WTC11 (cell line): Measurements from ENCODE around the gene BOD1L2. TPM values are rescaled to one million over a fixed set of nuclear protein-coding genes. Genes with fewer than 3 reads are reported as not detected.

Experiments used
- ATAC-seq: fragments of 200-7000 bp; cut with Tn5 transposase; 2 replicates; pipeline ENCODE4 v1.10.0; 2021; ENCODE audit warnings: mild to moderate bottlenecking, moderate library complexity
- CTCF ChIA-PET: fragments of 300-600 bp; sonication (Branson Sonifier 250); formaldehyde crosslinking; loops from one replicate; lab custom pipeline; 2021; ENCODE audit warnings: antibody characterized with exemption; lab: Charles Lee
- POLR2A ChIA-PET: fragments of 350-600 bp; sonication (Branson Sonifier 250); formaldehyde crosslinking; loops from one replicate; lab custom pipeline; 2021; ENCODE audit warnings: antibody characterized with exemption; lab: Charles Lee
- DNase-seq: peaks from one replicate; pipeline ENCODE4 v3.0.0; 2021; ENCODE audit warnings: low spot score
- H3K27ac Mint-ChIP-seq: 2 replicates; pipeline ENCODE4 v1.8.0; 2021; ENCODE audit warnings: mixed read lengths
- H3K27me3 Mint-ChIP-seq: 2 replicates; pipeline ENCODE4 v1.8.0; 2021; ENCODE audit warnings: low read depth, mild to moderate bottlenecking, moderate library complexity, mixed read lengths
- H3K36me3 Mint-ChIP-seq: 2 replicates; pipeline ENCODE4 v1.8.0; 2021; ENCODE audit warnings: mixed read lengths
- H3K4me1 Mint-ChIP-seq: 2 replicates; pipeline ENCODE4 v1.8.0; 2022; ENCODE audit warnings: mixed read lengths
- H3K4me3 Mint-ChIP-seq: 2 replicates; pipeline ENCODE4 v1.8.0; 2021; ENCODE audit warnings: mild to moderate bottlenecking, moderate library complexity, mixed read lengths
- H3K9me3 Mint-ChIP-seq: 2 replicates; pipeline ENCODE4 v1.8.0; 2021; ENCODE audit warnings: mixed read lengths
- AFF4 ChIP-seq: sonication (generic); formaldehyde crosslinking; IDR thresholded peaks from 2 replicates; pipeline ENCODE4 v1.8.1; 2023; ENCODE audit warnings: mild to moderate bottlenecking, missing genetic modification reagents, borderline replicate concordance
- E2F1 ChIP-seq: sonication (generic); formaldehyde crosslinking; IDR thresholded peaks from 2 replicates; pipeline ENCODE4 v1.8.0; 2022; ENCODE audit warnings: mild to moderate bottlenecking, missing genetic modification reagents
- IRF2 ChIP-seq: sonication (generic); formaldehyde crosslinking; IDR thresholded peaks from 2 replicates; pipeline ENCODE4 v1.8.0; 2022; ENCODE audit warnings: low read depth, missing genetic modification reagents, borderline replicate concordance
- MAX ChIP-seq: sonication (generic); formaldehyde crosslinking; IDR thresholded peaks from 2 replicates; pipeline ENCODE4 v1.8.0; 2022; ENCODE audit warnings: mild to moderate bottlenecking, missing genetic modification reagents
- MXD4 ChIP-seq: fragments of 250-450 bp; sonication (Bioruptor Pico); IDR thresholded peaks from 2 replicates; pipeline ENCODE4 v1.8.0; 2021; ENCODE audit warnings: mild to moderate bottlenecking, moderate library complexity, borderline replicate concordance
- ZNF232 ChIP-seq: sonication (generic); formaldehyde crosslinking; IDR thresholded peaks from 2 replicates; pipeline ENCODE4 v1.8.0; 2022; ENCODE audit warnings: mild to moderate bottlenecking, missing genetic modification reagents
- ZNF416 ChIP-seq: fragments of 250-450 bp; sonication (Bioruptor Pico); IDR thresholded peaks from 2 replicates; pipeline ENCODE4 v1.9.0; 2021; ENCODE audit warnings: mild to moderate bottlenecking, inconsistent platforms
- ZNF512 ChIP-seq: sonication (generic); formaldehyde crosslinking; IDR thresholded peaks from 2 replicates; pipeline ENCODE4 v1.8.1; 2022; ENCODE audit warnings: missing genetic modification reagents, borderline replicate concordance
- ZNF532 ChIP-seq: fragments of 250-450 bp; sonication (Bioruptor Pico); IDR thresholded peaks from 2 replicates; pipeline ENCODE4 v1.9.0; 2021; ENCODE audit warnings: mild to moderate bottlenecking, borderline replicate concordance
- total RNA-seq: library from RNA; stranded (reverse); gene quantifications from 3 replicates; pipeline ENCODE4 v1.2.3, GENCODE V29; 2021
- TF ChIP-seq, protein P1 (sequence below): sonication (generic); formaldehyde crosslinking; IDR thresholded peaks from 2 replicates; pipeline ENCODE4 v1.8.0; 2023; ENCODE audit warnings: missing genetic modification reagents
- TF ChIP-seq, protein P2 (sequence below): sonication (generic); formaldehyde crosslinking; IDR thresholded peaks from 2 replicates; pipeline ENCODE4 v1.8.1; 2022; ENCODE audit warnings: low read depth, missing genetic modification reagents, borderline replicate concordance

Gene BOD1L2
- total RNA-seq, 1 experiment from 2014 or later: not detected

- TF ChIP-seq, protein P1, sequence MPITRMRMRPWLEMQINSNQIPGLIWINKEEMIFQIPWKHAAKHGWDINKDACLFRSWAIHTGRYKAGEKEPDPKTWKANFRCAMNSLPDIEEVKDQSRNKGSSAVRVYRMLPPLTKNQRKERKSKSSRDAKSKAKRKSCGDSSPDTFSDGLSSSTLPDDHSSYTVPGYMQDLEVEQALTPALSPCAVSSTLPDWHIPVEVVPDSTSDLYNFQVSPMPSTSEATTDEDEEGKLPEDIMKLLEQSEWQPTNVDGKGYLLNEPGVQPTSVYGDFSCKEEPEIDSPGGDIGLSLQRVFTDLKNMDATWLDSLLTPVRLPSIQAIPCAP (CRISPR knock-in tag): no peak
- TF ChIP-seq E2F1 (no peak), ZNF512 (no peak), MXD4 (CRISPR knock-in tag) (no peak), ZNF416 (CRISPR knock-in tag) (no peak), AFF4 (CRISPR knock-in tag) (no peak), ZNF232 (CRISPR knock-in tag) (no peak), IRF2 (CRISPR knock-in tag) (no peak)
- TF ChIP-seq, protein P2, sequence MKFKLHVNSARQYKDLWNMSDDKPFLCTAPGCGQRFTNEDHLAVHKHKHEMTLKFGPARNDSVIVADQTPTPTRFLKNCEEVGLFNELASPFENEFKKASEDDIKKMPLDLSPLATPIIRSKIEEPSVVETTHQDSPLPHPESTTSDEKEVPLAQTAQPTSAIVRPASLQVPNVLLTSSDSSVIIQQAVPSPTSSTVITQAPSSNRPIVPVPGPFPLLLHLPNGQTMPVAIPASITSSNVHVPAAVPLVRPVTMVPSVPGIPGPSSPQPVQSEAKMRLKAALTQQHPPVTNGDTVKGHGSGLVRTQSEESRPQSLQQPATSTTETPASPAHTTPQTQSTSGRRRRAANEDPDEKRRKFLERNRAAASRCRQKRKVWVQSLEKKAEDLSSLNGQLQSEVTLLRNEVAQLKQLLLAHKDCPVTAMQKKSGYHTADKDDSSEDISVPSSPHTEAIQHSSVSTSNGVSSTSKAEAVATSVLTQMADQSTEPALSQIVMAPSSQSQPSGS: no peak
These were observed 3.2 kb downstream of the BOD1L2 start (continued) for GRCh38 chr18:57150081-57150480.

DNA sequence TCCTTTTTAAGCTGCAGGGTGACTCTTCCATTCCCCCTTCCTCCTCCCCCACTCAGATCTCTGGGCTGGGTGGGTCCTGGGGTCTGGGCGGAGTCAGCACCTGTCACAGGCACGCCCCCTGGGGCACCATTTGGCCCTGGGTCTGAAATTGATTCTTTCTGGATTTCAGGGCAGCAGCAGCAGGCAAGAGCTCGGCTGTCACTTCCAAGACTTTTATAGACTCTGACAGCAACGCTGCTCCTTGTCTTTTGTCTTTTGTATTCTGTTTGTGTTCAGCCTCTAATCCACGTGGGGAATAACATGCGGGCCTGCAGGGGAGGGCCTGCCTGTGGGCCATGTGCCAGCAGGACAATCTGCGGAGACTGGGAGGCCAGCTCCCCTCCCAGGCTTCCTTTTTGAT, 3.9 kb downstream of the BOD1L2 start:
- peaks cover 11% of the 10 kb centered on the region for H3K9me3 Mint-ChIP-seq
- peaks cover 3% of the 10 kb centered on the region for H3K27me3 Mint-ChIP-seq
- ATAC-seq (peak; percentile 92), DNase-seq (peak; percentile 57)
- H3K27ac Mint-ChIP-seq: no peak overlapping the region
- no peaks in the 10 kb centered on the region for H3K36me3 Mint-ChIP-seq
- POLR2A ChIA-PET: interaction anchor here (0.6 kb wide), 1 partner anchor 285 kb away, joined by 4 read pairs; the partner anchor contains the start of gene ONECUT2
- H3K4me1 Mint-ChIP-seq: peaks cover 40% of the 10 kb centered on the region
- TF ChIP-seq ZNF532 (CRISPR knock-in tag) (no peak), MAX (CRISPR knock-in tag) (peak; percentile 63; the same call in 1 of the 2 replicates)
- TF ChIP-seq, all 79 proteins: peak for 1
- 0 out of 2 replicates have a peak overlapping the region, but pooled peaks have one; percentile 4 for H3K4me3 Mint-ChIP-seq
- CTCF ChIA-PET: interaction anchor here (0.8 kb wide), 1 partner anchor 23 kb away, joined by 3 read pairs; no protein-coding TSS in a partner anchor
